ENCODE data around the gene TAF9B.
"Not testable (repeated sequence)": the region's sequence is repeated elsewhere in the genome, so short reads cannot be mapped to it uniquely, and the experiment has no call there.

Gene TAF9B

DNA sequence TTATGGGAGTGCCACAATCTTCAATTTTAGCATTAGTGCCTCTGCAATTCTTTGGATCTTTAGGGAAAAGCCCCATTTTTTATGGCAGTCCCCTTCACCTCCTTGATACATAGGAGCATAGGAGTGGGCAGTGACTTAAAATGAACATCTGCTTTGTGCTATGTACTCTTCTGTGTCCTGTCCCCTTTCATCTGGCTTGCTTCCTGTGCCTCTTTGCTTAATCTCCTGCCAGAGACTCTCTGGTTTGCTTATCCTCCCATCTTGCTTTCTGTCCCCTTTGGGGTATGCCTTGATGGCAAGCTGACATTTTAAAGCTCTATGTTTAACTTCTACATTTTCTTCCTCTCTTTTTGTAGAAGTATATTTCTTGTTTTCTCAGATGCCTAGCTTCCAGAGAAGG, 23.1 kb downstream of the TAF9B start:
- DNase-seq (ENCODE audit: low read depth in 2 of 2) = no peak

DNA sequence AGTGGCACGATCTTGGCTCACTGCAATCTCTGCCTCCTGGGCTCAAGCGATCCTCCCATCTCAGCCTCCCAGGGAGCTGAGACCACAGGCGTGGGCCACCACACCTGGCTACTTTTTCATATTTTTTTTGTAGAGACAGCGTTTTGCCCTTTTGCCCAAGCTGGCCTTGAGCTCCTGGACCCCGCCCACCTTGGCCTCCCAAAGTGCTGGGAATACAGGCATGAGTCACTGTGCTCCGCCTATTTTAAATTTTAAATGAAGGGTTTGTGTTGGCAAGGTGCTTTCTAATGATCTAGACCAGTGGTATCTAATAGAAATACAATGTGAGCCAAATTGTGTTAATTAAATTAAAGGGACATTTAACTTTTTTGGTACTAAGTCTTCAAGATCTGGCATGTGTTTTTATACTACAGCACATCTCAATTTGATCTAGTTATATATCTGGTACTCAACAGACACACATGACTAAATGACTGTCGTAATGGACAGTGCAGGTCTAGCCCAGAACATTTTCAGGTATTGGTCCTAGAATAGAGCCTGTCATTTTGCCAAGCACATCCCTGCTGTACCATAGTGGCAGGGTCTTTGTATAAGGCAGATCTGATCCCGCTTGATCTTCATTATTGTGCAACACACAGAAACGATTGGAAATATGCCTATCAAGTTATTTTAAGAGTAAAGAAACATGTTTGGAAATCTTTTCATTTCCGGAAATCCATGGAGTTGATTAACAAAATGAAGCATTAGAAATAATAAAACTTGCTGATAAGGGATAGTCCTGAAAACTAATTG, 28.1 kb downstream of the TAF9B start:
- DNase-seq (ENCODE audit: low read depth in 2 of 2) = no peak

DNA sequence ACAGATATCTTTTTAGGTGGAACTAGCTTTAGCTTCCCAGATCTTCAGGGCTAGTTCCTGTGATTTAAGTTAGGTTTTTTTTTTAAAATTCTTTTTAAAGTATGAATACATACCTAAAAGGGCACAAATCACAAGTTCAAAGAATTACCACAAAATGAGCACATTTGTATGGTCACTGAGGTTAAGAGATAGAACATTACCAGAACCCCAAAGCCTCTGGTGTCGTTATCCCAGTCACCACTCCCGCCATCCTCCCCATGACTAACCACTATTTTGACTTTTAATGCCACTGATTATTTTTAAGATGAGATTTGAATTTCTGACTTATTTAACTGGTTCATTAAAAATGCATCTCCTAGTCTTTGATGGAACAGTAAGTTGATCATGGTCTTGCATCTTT, 30.0 kb downstream of the TAF9B start:
- DNase-seq (ENCODE audit: low read depth in 2 of 2) = no peak

DNA sequence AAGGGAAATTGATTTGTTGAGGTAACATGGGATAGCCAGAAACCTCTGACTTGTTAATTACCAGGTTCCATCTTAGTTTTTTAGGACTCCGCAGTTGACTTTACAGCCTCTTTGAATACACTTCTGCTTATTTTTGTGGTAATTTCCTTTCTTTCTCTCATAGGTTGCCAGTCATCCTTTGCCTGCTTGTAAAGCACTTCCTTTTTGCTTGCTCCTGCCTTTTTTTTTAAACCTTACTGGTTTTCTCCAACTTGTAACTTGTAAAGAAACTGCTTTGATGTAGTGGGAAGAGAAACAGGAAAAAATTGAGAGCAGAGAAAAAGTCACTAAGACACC, 32.8 kb downstream of the TAF9B start:
- no peak for DNase-seq (ENCODE audit: low read depth in 2 of 2)

DNA sequence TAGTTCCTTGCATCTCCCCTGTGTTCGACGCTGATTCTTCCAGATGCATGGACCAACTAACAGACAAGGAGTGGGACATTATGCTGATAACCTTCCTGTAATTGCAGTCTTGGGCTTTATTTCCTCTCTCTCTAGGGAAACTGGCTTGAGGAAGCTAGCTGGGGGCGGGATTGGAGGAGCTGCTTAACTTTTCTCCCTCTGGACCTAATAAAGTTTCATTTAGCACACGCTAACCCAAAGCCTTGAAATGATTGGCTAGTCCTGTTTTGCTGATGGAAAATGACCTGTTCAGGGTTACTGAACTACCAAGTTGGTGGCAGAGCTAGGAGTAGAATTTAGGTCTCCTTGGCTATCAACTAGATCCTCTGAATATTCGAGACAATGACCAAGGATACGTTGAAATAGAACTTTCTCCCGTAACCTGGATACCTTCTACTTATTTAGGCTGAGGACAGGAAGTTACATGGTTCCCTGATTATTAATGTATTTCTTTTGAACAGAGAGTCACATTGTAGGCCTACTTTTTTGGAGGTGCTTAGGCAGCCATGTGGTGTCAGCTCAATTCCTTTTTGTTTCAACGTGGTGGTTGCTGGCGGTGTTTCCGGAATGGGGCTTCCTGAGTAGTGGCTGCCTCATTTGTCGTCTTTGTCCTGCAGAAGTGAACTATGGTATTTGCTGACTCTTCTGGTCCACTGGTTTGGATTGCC, 33.4 kb downstream of the TAF9B start:
- no peak for DNase-seq (ENCODE audit: low read depth in 2 of 2)

DNA sequence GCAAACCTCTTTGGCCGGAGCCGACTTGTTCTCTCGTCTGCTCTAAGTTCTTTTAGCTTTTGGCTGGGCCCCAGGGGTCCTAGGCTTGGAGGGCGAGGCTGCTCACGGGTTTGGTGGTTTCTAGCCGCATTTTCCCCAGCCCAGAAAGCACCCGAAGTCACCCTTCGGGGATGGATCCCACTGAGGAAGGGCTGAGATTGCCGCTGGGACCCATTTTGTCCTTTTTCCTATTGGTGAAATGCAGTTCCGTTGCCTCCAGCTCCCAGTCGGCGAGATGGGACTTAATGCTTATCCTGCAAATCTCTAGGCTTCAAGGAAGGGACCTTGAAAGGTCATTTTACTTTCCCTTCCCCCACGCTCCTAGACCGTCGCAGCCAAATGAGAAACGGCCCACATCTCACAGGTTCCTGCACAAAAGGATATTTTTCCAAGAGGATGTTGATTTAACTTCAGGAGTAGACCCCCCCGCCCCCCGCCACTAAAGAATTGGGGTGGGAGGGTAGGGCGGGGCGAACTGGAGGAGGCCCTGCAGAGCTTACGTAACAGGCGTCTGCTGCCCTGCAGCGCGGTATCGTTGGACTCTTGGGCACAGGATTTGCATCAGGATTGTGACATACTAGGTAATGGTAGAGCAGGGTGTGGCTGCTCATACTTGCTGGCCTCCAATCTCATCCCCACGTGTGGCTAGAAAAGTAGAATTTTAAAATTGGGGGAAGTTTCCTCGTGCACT, 34.8 kb downstream of the TAF9B start:
- DNase-seq (ENCODE audit: low read depth in 2 of 2) = no peak

DNA sequence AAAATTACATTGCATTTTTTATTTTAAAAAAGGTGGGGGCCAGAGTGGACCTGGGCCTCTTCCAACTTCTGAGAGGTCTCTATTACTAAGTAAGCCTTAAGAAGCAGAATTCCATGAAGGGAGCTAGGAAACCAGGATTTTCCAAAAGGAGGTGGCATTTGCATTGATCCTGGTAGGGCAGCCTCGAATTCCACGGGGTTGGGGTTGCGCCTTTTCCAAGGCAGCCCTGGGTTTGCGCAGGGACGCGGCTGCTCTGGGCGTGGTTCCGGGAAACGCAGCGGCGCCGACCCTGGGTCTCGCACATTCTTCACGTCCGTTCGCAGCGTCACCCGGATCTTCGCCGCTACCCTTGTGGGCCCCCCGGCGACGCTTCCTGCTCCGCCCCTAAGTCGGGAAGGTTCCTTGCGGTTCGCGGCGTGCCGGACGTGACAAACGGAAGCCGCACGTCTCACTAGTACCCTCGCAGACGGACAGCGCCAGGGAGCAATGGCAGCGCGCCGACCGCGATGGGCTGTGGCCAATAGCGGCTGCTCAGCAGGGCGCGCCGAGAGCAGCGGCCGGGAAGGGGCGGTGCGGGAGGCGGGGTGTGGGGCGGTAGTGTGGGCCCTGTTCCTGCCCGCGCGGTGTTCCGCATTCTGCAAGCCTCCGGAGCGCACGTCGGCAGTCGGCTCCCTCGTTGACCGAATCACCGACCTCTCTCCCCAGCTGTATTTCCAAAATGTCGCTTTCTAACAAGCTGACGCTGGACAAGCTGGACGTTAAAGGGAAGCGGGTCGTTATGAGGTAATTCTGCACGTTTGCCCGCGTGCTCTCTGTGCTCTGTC, 35.6 kb downstream of the TAF9B start, which contains the start of gene PGK1:
Gene PGK1, plus strand, starts transcription at position 626 of the 824 bp plus-strand sequence. Its CDS starts 93 bp downstream, at position 719.
- DNase-seq (ENCODE audit: low read depth in 2 of 2) = peak; percentile 77 to 78

DNA sequence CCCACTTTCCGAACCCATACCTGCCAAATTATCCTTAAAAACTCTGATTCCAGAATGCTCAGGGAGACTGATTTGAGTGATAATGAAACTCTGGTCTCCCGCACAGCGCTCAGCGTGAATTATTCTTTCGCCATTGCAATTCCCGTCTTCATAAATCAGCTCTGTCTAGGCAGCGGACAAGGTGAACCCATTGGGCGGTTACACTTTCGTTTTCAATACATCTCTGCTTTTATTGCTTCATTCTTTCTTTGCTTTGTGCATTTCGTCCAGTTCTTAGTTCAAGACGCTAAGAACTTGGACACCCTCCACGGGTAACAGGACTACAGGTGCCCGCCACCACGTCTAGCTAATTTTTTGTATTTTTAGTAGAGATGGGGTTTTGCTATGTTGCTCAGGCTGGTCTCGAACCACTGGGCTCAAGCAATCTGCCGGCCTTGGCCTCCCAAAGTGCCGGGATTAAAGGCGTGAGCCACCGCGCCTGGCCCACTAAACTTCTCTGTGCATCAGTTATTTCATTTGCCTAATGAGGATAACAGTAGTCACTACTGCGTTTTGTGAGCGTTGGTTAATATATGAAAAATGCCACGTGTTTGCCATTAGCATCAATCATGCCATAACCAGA, 36.3 kb downstream of the TAF9B start:
- no peak for DNase-seq (ENCODE audit: low read depth in 2 of 2)

DNA sequence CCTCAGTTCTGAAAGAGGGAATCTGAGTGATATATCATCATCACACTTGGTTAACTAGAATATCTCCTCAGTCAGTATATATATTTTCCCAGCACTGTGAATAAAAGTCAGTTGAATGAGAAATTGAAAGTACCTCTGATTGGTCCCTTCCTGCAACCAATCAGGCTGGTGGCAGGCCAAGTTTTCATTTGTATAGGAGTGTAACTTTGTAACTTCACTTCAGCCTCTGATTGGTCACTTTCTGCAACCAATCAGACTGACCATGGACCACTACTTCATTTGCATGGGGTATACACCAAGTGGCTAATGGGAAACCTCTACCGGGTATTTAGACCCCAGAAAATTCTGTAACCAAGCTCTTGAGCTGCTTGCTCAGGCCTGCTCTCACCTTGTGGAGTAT, 37.4 kb downstream of the TAF9B start:
- DNase-seq (ENCODE audit: low read depth in 2 of 2) = no peak

DNA sequence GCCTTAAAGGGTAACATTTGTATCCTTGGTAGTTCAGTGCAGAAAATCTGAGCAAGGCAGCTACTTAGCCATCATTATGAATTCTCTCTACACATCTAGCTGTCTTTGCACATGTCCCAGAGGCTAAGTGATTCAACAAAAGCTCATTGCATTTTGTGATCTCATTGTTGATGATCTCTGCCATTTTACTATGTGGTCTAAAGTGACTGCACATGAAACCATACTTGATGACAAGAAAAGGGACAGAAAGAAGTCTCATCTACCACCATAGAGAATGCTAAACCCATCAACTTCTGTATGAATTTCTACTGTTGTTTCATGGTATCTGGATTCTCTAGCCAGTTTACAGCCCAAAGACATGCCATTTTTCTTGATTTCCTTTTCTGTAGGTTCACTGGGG, 41.3 kb downstream of the TAF9B start:
- DNase-seq (ENCODE audit: low read depth in 2 of 2) = no peak

DNA sequence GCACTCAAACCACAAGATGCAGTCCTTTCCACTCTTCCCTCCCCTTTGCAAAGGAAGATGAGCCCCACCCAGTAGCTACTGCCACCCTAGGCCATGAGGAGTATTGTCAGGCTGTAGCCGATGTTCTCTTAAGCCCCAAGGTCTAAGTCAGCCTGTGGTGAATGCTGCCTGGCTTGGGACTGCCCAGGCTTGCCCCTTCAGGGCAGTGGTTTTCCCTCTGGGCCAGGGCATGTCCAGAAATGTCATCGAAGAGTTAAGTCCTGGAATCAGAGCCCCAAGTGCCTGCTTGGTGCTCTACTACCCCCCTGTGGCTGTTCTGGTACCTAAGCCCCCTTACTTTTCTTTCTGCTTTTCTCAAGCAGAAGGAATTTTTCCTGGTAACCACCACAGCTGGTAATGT, 47.2 kb downstream of the TAF9B start:
- no peak for DNase-seq (ENCODE audit: low read depth in 2 of 2)

DNA sequence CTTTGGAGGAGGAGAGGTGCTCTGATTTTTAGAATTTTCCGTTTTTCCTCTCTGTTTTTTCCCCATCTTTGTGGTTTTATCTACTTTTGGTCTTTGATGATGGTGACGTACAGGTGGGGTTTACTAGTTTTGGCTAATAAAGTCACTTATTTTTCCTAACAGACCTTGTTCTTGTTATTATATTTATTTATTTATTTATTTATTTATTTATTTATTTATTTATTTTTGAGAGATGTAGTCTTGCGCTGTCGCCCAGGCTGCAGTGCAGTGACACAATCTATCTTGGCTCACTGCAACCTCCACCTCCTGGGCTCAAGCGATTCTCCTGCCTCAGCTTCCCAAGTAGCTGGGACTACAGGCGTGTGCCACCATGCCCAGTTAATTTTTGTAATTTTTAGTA, 58.0 kb downstream of the TAF9B start:
- not testable (repeated sequence) for DNase-seq (ENCODE audit: low read depth in 2 of 2)

Data from stimulated activated CD4-positive, alpha-beta T cell treated with anti-CD3 and anti-CD28 coated beads, Interleukin-1b, Interleukin-23, amount 100 ng/mL, for 1 hour (primary cell).